GM12872 (cell line): ENCODE results near the gene TNRC6A.

Experiments
- CTCF ChIP-seq: IDR thresholded peaks from 3 replicates; pipeline ENCODE4 v1.5.1; 2011; ENCODE audit warnings: low read depth, mild to moderate bottlenecking, low read length, moderate library complexity; ENCODE audit not compliant: insufficient read depth

The TNRC6A gene

GRCh38 chr16:24805484-24805883 lies 76.0 kb downstream of the TNRC6A start:
- TF ChIP-seq CTCF, result no peak

GRCh38 chr16:24807301-24807700 lies 77.8 kb downstream of the TNRC6A start:
- TF ChIP-seq CTCF, result no peak

- TF ChIP-seq CTCF, result no peak
Observed at GRCh38 chr16:24810951-24811843, 81.7 kb downstream of the TNRC6A start.

- TF ChIP-seq CTCF, result no peak
Observed at GRCh38 chr16:24815021-24815420, 85.6 kb downstream of the TNRC6A start.

GRCh38 chr16:24816688-24817087 lies 87.2 kb downstream of the TNRC6A start:
- TF ChIP-seq CTCF, result no peak

- no peak for TF ChIP-seq CTCF
Observed at GRCh38 chr16:24819462-24820040, 90.1 kb downstream of the TNRC6A start.

- no peak for TF ChIP-seq CTCF
Observed at GRCh38 chr16:24820522-24820921, 91.1 kb downstream of the TNRC6A start.
